ENCODE measurements around the gene RPS14. TPM values are rescaled to one million over a fixed set of nuclear protein-coding genes. Genes with fewer than 3 reads are reported as not detected.

The RPS14 gene
- polyA plus RNA-seq, 1 donor from 2014 or later, result 3,490 TPM

DNA sequence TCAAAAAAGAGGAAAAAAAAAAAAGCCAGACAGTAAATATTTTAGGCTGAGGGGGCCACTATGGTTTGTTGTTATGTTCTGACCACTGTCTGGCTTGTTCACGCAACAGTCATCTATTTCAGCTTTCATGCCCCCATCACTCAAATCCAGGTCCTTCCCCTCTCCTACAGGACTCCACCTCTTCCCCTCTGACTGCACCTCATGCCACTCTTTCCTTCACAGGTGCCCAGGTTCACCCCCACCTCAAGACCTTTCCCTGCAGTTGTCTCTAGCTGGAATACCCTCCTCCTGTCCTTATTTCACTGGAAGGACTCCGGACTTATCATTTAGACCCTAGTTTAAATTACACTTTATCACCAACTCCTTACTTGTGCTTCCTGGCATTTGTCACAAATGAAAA lies 3.5 kb downstream of the RPS14 start:
- no peak overlapping the region for H2AFZ ChIP-seq (ENCODE audit: low read depth, low read length)
- no peak overlapping the region for H3K9ac ChIP-seq (ENCODE audit: low read length)
- H3K4me3 ChIP-seq (ENCODE audit: low read length), result no peak overlapping the region
- H3K4me2 ChIP-seq (ENCODE audit: low read length), result no peak overlapping the region
- H3K9me2 ChIP-seq (ENCODE audit: insufficient read depth, low read length), result no peaks in the 10 kb centered on the region
- H3K79me2 ChIP-seq (replicated peaks; ENCODE audit: insufficient read depth, low read length), result peaks cover 19% of the 10 kb centered on the region
- H3F3A ChIP-seq (ENCODE audit: insufficient read depth, low read length, poor library complexity, severe bottlenecking), result no peaks in the 10 kb centered on the region
- H3K9me3 ChIP-seq (ENCODE audit: low read length), result no peaks in the 10 kb centered on the region
- no peaks in the 10 kb centered on the region for H4K20me1 ChIP-seq (ENCODE audit: insufficient read depth)
- H3K36me3 ChIP-seq (ENCODE audit: insufficient read depth, low read length), result no peaks in the 10 kb centered on the region
- H3K27ac ChIP-seq (ENCODE audit: low read length), result no peak overlapping the region
- no peaks in the 10 kb centered on the region for H3K27me3 ChIP-seq (ENCODE audit: insufficient read depth, low read depth, low read length)
- TF ChIP-seq SMC3 (conservative IDR thresholded peaks at IDR 0.05; ENCODE audit: poor library complexity), result no peak
- no peak for TF ChIP-seq MXI1 (conservative IDR thresholded peaks at IDR 0.05; ENCODE audit: poor library complexity, severe bottlenecking)
- TF ChIP-seq, protein P1, sequence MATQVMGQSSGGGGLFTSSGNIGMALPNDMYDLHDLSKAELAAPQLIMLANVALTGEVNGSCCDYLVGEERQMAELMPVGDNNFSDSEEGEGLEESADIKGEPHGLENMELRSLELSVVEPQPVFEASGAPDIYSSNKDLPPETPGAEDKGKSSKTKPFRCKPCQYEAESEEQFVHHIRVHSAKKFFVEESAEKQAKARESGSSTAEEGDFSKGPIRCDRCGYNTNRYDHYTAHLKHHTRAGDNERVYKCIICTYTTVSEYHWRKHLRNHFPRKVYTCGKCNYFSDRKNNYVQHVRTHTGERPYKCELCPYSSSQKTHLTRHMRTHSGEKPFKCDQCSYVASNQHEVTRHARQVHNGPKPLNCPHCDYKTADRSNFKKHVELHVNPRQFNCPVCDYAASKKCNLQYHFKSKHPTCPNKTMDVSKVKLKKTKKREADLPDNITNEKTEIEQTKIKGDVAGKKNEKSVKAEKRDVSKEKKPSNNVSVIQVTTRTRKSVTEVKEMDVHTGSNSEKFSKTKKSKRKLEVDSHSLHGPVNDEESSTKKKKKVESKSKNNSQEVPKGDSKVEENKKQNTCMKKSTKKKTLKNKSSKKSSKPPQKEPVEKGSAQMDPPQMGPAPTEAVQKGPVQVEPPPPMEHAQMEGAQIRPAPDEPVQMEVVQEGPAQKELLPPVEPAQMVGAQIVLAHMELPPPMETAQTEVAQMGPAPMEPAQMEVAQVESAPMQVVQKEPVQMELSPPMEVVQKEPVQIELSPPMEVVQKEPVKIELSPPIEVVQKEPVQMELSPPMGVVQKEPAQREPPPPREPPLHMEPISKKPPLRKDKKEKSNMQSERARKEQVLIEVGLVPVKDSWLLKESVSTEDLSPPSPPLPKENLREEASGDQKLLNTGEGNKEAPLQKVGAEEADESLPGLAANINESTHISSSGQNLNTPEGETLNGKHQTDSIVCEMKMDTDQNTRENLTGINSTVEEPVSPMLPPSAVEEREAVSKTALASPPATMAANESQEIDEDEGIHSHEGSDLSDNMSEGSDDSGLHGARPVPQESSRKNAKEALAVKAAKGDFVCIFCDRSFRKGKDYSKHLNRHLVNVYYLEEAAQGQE (IDR thresholded peaks at IDR 0.05; ENCODE audit: borderline replicate concordance), result no peak
- no peak for TF ChIP-seq RAD21 (conservative IDR thresholded peaks at IDR 0.05)
- TF ChIP-seq TAF1 (IDR thresholded peaks at IDR 0.05; ENCODE audit: low read depth), result no peak
- TF ChIP-seq, protein P2, sequence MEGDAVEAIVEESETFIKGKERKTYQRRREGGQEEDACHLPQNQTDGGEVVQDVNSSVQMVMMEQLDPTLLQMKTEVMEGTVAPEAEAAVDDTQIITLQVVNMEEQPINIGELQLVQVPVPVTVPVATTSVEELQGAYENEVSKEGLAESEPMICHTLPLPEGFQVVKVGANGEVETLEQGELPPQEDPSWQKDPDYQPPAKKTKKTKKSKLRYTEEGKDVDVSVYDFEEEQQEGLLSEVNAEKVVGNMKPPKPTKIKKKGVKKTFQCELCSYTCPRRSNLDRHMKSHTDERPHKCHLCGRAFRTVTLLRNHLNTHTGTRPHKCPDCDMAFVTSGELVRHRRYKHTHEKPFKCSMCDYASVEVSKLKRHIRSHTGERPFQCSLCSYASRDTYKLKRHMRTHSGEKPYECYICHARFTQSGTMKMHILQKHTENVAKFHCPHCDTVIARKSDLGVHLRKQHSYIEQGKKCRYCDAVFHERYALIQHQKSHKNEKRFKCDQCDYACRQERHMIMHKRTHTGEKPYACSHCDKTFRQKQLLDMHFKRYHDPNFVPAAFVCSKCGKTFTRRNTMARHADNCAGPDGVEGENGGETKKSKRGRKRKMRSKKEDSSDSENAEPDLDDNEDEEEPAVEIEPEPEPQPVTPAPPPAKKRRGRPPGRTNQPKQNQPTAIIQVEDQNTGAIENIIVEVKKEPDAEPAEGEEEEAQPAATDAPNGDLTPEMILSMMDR (IDR thresholded peaks at IDR 0.05; ENCODE audit: poor library complexity, severe bottlenecking), result no peak
- no peak for TF ChIP-seq EP300 (conservative IDR thresholded peaks at IDR 0.05; ENCODE audit: poor library complexity, severe bottlenecking)
- TF ChIP-seq EZH2 (IDR thresholded peaks at IDR 0.05; ENCODE audit: borderline replicate concordance, insufficient read depth, low read length, poor library complexity, severe bottlenecking), result no peak
- TF ChIP-seq POLR2AphosphoS5 (IDR thresholded peaks at IDR 0.05), result no peak

DNA sequence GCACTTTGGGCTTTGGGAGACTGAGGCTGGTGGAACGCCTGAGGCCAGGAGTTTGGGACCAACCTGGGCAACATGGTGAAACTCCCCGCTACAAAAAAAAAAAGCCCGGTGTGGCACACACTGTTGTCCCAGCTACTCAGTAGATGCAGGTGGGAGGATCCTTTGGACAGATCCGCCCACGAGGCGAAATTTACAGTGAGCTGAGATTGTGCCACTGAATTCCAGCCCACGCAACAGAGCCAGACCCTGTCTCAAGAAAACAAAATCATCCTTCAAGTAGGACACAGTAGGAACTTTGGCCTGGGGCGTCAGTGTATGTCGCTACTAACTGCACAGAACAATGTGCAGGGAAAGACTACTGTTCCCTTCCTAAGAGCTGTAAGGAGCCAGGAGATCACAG lies 4.8 kb downstream of the RPS14 start:
- Histone ChIP-seq H4K20me1 (ENCODE audit: insufficient read depth) (no peaks in the 10 kb centered on the region), H3K79me2 (replicated peaks; ENCODE audit: insufficient read depth, low read length) (peaks cover 19% of the 10 kb centered on the region)

More for the DNA sequence above, 4.8 kb downstream of the RPS14 start:
- Histone ChIP-seq H3K9ac (ENCODE audit: low read length) (no peak overlapping the region), H3K27ac (ENCODE audit: low read length) (no peak overlapping the region), H3K4me2 (ENCODE audit: low read length) (no peak overlapping the region), H3F3A (ENCODE audit: insufficient read depth, low read length, poor library complexity, severe bottlenecking) (no peaks in the 10 kb centered on the region), H3K4me3 (ENCODE audit: low read length) (no peak overlapping the region), H3K27me3 (ENCODE audit: insufficient read depth, low read depth, low read length) (no peaks in the 10 kb centered on the region), H2AFZ (ENCODE audit: low read depth, low read length) (no peak overlapping the region), H3K36me3 (ENCODE audit: insufficient read depth, low read length) (no peaks in the 10 kb centered on the region), H3K9me3 (ENCODE audit: low read length) (no peaks in the 10 kb centered on the region), H3K9me2 (ENCODE audit: insufficient read depth, low read length) (no peaks in the 10 kb centered on the region)
- TF ChIP-seq SMC3 (conservative IDR thresholded peaks at IDR 0.05; ENCODE audit: poor library complexity), result no peak
- no peak for TF ChIP-seq EP300 (conservative IDR thresholded peaks at IDR 0.05; ENCODE audit: poor library complexity, severe bottlenecking)
- TF ChIP-seq EZH2 (IDR thresholded peaks at IDR 0.05; ENCODE audit: borderline replicate concordance, insufficient read depth, low read length, poor library complexity, severe bottlenecking), result no peak
- TF ChIP-seq, protein P2 (IDR thresholded peaks at IDR 0.05; ENCODE audit: poor library complexity, severe bottlenecking), result no peak
- TF ChIP-seq TAF1 (IDR thresholded peaks at IDR 0.05; ENCODE audit: low read depth), result no peak
- no peak for TF ChIP-seq MXI1 (conservative IDR thresholded peaks at IDR 0.05; ENCODE audit: poor library complexity, severe bottlenecking)
- TF ChIP-seq POLR2AphosphoS5 (IDR thresholded peaks at IDR 0.05), result no peak
- TF ChIP-seq, protein P1 (IDR thresholded peaks at IDR 0.05; ENCODE audit: borderline replicate concordance), result no peak
- no peak for TF ChIP-seq RAD21 (conservative IDR thresholded peaks at IDR 0.05)

Measured in neural cell (in vitro differentiated cells).